Trophoblast cell (in vitro differentiated cells and primary cell): ENCODE data around the gene TRIM56.
"Not testable (repeated sequence)": the region's sequence is repeated elsewhere in the genome, so short reads cannot be mapped to it uniquely, and the experiment has no call there.

ENCODE experiments used
- DNase-seq, 2 donors: peaks; one replicate each; pipeline ENCODE4 v3.0.0-alpha.2; 2016
- H2AFZ ChIP-seq: 2 replicates; pipeline ENCODE4 v1.6.1; 2013; ENCODE audit warnings: low read length, moderate library complexity, mild to moderate bottlenecking; ENCODE audit not compliant: insufficient read depth, poor library complexity
- H2AK5ac ChIP-seq: 2 replicates; pipeline ENCODE4 v1.6.1; 2013; ENCODE audit warnings: mild to moderate bottlenecking, low read length
- H2BK120ac ChIP-seq: 2 replicates; pipeline ENCODE4 v1.6.1; 2013; ENCODE audit warnings: low read length, mild to moderate bottlenecking, moderate library complexity; ENCODE audit not compliant: insufficient read depth, poor library complexity
- H2BK12ac ChIP-seq: 2 replicates; pipeline ENCODE4 v1.6.1; 2013; ENCODE audit warnings: mild to moderate bottlenecking, low read length, moderate library complexity
- H2BK5ac ChIP-seq: 2 replicates; pipeline ENCODE4 v1.6.1; 2013; ENCODE audit warnings: low read length, low read depth, moderate library complexity, mild to moderate bottlenecking; ENCODE audit not compliant: poor library complexity
- H3K14ac ChIP-seq: 2 replicates; pipeline ENCODE4 v1.6.1; 2013; ENCODE audit warnings: mild to moderate bottlenecking, low read length
- H3K18ac ChIP-seq: 2 replicates; pipeline ENCODE4 v1.6.1; 2013; ENCODE audit warnings: mild to moderate bottlenecking, low read length
- H3K23ac ChIP-seq: 2 replicates; pipeline ENCODE4 v1.6.1; 2013; ENCODE audit warnings: low read length
- H3K27ac ChIP-seq: 2 replicates; pipeline ENCODE4 v1.5.1; 2013; ENCODE audit warnings: low read depth, mild to moderate bottlenecking, inconsistent platforms, low read length, moderate library complexity
- H3K27me3 ChIP-seq: 2 replicates; pipeline ENCODE4 v1.6.1; 2013; ENCODE audit warnings: inconsistent platforms, mild to moderate bottlenecking, low read length, moderate library complexity; ENCODE audit not compliant: insufficient read depth
- H3K36me3 ChIP-seq, 2 experiments: 1 replicate in 1 of 2; 2 replicates in 1 of 2; pipeline ENCODE4 v1.6.1; 2013; ENCODE audit warnings: low read length in 2 of 2, mild to moderate bottlenecking in 2 of 2, moderate library complexity in 1 of 2; ENCODE audit not compliant: insufficient read depth in 2 of 2, control insufficient read depth in 1 of 2
- H3K4ac ChIP-seq: 2 replicates; pipeline ENCODE4 v1.6.1; 2013; ENCODE audit warnings: low read depth, mild to moderate bottlenecking, low read length, moderate library complexity
- H3K4me1 ChIP-seq, 2 experiments: 1 replicate in 1 of 2; 2 replicates in 1 of 2; pipeline ENCODE4 v1.6.1; 2013; ENCODE audit warnings: low read length in 2 of 2, mild to moderate bottlenecking in 2 of 2, moderate library complexity in 1 of 2; ENCODE audit not compliant: insufficient read depth in 2 of 2, control insufficient read depth in 1 of 2
- H3K4me2 ChIP-seq: 2 replicates; pipeline ENCODE4 v1.6.1; 2013; ENCODE audit warnings: inconsistent platforms, mild to moderate bottlenecking, low read length, moderate library complexity
- H3K4me3 ChIP-seq: 2 replicates; pipeline ENCODE4 v1.5.1; 2013; ENCODE audit warnings: mild to moderate bottlenecking, low read depth, low read length, inconsistent platforms
- H3K79me1 ChIP-seq: one replicate; pipeline ENCODE4 v1.6.1; 2013; ENCODE audit warnings: low read length
- H3K79me2 ChIP-seq: 2 replicates; pipeline ENCODE4 v1.6.1; 2013; ENCODE audit warnings: low read length, mild to moderate bottlenecking; ENCODE audit not compliant: control insufficient read depth, insufficient read depth, poor library complexity
- H3K9ac ChIP-seq: 2 replicates; pipeline ENCODE4 v1.6.1; 2013; ENCODE audit warnings: mild to moderate bottlenecking, low read length
- H3K9me3 ChIP-seq: 2 replicates; pipeline ENCODE4 v1.6.1; 2013; ENCODE audit warnings: low read depth, mild to moderate bottlenecking, control low read depth, inconsistent platforms, low read length; ENCODE audit not compliant: insufficient read depth
- H4K12ac ChIP-seq: 2 replicates; pipeline ENCODE4 v1.6.1; 2013; ENCODE audit warnings: low read depth, mild to moderate bottlenecking, low read length, moderate library complexity
- H4K8ac ChIP-seq: 2 replicates; pipeline ENCODE4 v1.6.1; 2013; ENCODE audit warnings: low read depth, mild to moderate bottlenecking, low read length, moderate library complexity
- H4K91ac ChIP-seq: one replicate; pipeline ENCODE4 v1.6.1; 2013; ENCODE audit warnings: low read depth, mild to moderate bottlenecking, low read length, moderate library complexity
- WGBS: extraction: QIAGEN DNeasy Blood & Tissue Kit; methylation state at CpG from one replicate; pipeline ENCODE4 v1.1.7; 2013; ENCODE audit warnings: missing lambda C conversion rate; ENCODE audit not compliant: insufficient read length, insufficient coverage; ENCODE audit errors: extremely low coverage; 5-methylcytosine and 5-hydroxymethylcytosine counted together

Gene TRIM56

DNA sequence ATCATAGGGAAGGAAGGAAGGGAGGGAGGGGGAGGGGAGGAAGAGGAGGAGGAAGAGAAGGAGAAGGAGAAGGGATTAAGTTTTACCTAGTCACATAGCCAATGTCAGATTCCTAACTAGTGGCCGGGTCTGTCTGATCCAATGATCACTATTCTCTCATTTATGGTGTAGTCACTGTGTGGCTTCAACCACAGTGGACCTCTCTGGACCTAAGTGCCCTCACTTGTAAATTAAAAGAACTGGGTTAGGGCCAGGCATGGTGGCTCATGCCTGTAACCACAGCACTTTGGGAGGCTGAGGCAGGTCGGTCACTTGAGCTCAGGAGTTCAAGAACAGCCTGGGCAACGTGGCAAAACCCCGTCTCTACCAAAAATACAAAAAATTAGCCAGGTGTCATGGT is 35.0 kb downstream of the TRIM56 start:
- Histone ChIP-seq H3K36me3 (no peaks in the 10 kb centered on the region), H3K27me3 (no peaks in the 10 kb centered on the region), H4K12ac (no peak overlapping the region), H3K9ac (no peak overlapping the region), H4K8ac (no peak overlapping the region), H3K79me1 (peaks cover 50% of the 10 kb centered on the region), H3K79me2 (peaks cover 4% of the 10 kb centered on the region), H2BK12ac (peak overlapping the region; percentile 44), H3K4me3 (no peak overlapping the region), H3K4me2 (no peak overlapping the region), H2AFZ (no peak overlapping the region), H3K27ac (no peak overlapping the region), H3K14ac (no peak overlapping the region), H4K91ac (peak overlapping the region; percentile 69), H3K4me1 (peaks cover 36 to 45% of the 10 kb centered on the region in 2 experiments), H2AK5ac (peak overlapping the region; percentile 49), H2BK120ac (peak overlapping the region; percentile 61), H3K4ac (peak overlapping the region; percentile 21), H3K18ac (no peak overlapping the region), H3K9me3 (peaks cover 2% of the 10 kb centered on the region), H2BK5ac (peak overlapping the region; percentile 36), H3K23ac (no peak overlapping the region)
- peak in 1 of 2 donors; percentile 2 for DNase-seq
- no CpG with 5 or more reads among the region's 4 CpGs for WGBS

- H4K12ac ChIP-seq, H3K79me2 ChIP-seq, H3K36me3 ChIP-seq, H3K23ac ChIP-seq, DNase-seq, H3K9me3 ChIP-seq, H3K9ac ChIP-seq, H3K4me3 ChIP-seq, H3K27me3 ChIP-seq: not testable (repeated sequence)
- peak overlapping the region; percentile 96 for H2BK12ac ChIP-seq
- no CpG with 5 or more reads among the region's 9 CpGs for WGBS
- H3K14ac ChIP-seq: peak overlapping the region; percentile 82
- peak overlapping the region; percentile 72 for H3K18ac ChIP-seq
- H4K91ac ChIP-seq: peak overlapping the region; percentile 94
- peak overlapping the region; percentile 90 for H4K8ac ChIP-seq
- peak overlapping the region; percentile 94 for H3K27ac ChIP-seq
- peak overlapping the region; percentile 32 for H2AFZ ChIP-seq
- peak overlapping the region; percentile 56 for H3K4ac ChIP-seq
- peak overlapping the region; percentile 11 for H3K4me2 ChIP-seq
- H2AK5ac ChIP-seq: peak overlapping the region; percentile 91
- peak overlapping the region; percentile 93 for H2BK5ac ChIP-seq
- H3K79me1 ChIP-seq: peaks cover 56% of the 10 kb centered on the region
- H2BK120ac ChIP-seq: peak overlapping the region; percentile 94
- H3K4me1 ChIP-seq: peaks cover 42 to 53% of the 10 kb centered on the region in 2 experiments
Observed at GRCh38 chr7:101121631-101121990, 36.3 kb downstream of the TRIM56 start.

GRCh38 chr7:101121991-101122932 is 37.0 kb downstream of the TRIM56 start:
- Histone ChIP-seq H3K4me3 (no peak overlapping the region), H3K79me1 (peaks cover 55% of the 10 kb centered on the region), H3K23ac (no peak overlapping the region), H3K4me1 (peaks cover 40 to 56% of the 10 kb centered on the region in 2 experiments), H3K9ac (no peak overlapping the region), H3K36me3 (no peaks in the 10 kb centered on the region), H2BK12ac (peak overlapping the region; percentile 95), H3K4me2 (peak overlapping the region; percentile 11), H2BK5ac (peak overlapping the region; percentile 93), H2BK120ac (peak overlapping the region; percentile 84), H3K18ac (peak overlapping the region; percentile 72), H2AK5ac (peak overlapping the region; percentile 94), H3K27me3 (no peaks in the 10 kb centered on the region), H2AFZ (no peak overlapping the region), H3K27ac (peak overlapping the region; percentile 94), H4K91ac (peak overlapping the region; percentile 94), H3K9me3 (peaks cover 2% of the 10 kb centered on the region), H4K8ac (peak overlapping the region; percentile 90), H3K79me2 (peaks cover 5% of the 10 kb centered on the region), H3K4ac (peak overlapping the region; percentile 53), H3K14ac (peak overlapping the region; percentile 77), H4K12ac (peak overlapping the region; percentile 63)
- peak; percentile 84 to 94 for DNase-seq
- WGBS: no CpG with 5 or more reads among the region's 17 CpGs

DNA sequence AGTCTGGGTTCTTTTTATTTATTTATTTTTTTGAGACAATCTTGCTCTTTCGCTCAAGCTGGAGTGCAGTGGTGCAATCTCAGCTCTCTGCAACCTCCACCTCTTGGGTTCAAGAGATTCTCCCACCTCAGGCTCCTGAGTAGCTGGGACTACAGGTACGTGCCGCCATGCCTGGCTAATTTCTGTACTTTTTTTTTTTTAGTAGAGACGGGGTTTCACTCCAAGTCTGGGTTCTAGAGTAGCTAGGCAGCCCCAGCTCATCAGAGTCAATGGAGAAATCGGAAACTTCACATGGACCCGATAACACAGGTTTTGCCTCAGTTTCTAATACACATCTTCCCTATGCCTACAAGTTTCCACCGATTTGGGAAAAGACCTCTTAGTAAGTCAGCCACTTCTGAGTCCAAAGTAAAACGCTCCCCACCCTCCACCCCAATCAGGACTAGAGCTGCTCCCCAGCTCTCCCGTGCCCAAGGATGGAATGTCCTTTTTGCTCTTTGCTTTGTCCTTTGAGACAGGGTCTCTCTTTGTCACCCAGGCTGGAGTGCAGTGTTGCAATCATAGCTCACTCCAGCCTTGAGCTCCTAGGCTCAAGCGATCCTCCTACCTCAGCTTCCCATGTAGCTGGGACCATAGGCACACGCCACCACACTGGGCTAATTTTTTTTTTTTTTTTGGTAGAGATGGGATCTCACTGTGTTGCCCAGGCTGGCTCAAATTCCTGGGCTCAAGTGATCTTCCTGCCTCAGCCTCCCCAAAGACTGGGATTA is 37.8 kb downstream of the TRIM56 start:
- H3K79me1 ChIP-seq: peaks cover 54% of the 10 kb centered on the region
- H3K23ac ChIP-seq: no peak overlapping the region
- H2BK5ac ChIP-seq: peak overlapping the region; percentile 74
- peak overlapping the region; percentile 6 for H2AK5ac ChIP-seq
- no peak overlapping the region for H2AFZ ChIP-seq
- WGBS: no CpG with 5 or more reads among the region's 11 CpGs
- peak overlapping the region; percentile 18 for H3K14ac ChIP-seq
- no peak overlapping the region for H3K4me2 ChIP-seq
- H3K36me3 ChIP-seq: no peaks in the 10 kb centered on the region
- peak overlapping the region; percentile 94 for H3K27ac ChIP-seq
- H4K8ac ChIP-seq: peak overlapping the region; percentile 5
- H3K4me1 ChIP-seq: peaks cover 41 to 55% of the 10 kb centered on the region in 2 experiments
- H3K4me3 ChIP-seq: no peak overlapping the region
- peak overlapping the region; percentile 19 for H2BK12ac ChIP-seq
- no peak overlapping the region for H4K12ac ChIP-seq
- H4K91ac ChIP-seq: peak overlapping the region; percentile 94
- peaks cover 6% of the 10 kb centered on the region for H3K79me2 ChIP-seq
- no peak overlapping the region for H3K18ac ChIP-seq
- no peak overlapping the region for H3K4ac ChIP-seq
- DNase-seq: peak in 1 of 2 donors; percentile 57
- H3K9me3 ChIP-seq: peaks cover 2% of the 10 kb centered on the region
- peak overlapping the region; percentile 84 for H2BK120ac ChIP-seq
- no peaks in the 10 kb centered on the region for H3K27me3 ChIP-seq
- H3K9ac ChIP-seq: no peak overlapping the region
